Neural progenitor cell (in vitro differentiated cells): ENCODE measurements around the gene C1orf122. TPM values are rescaled to one million over a fixed set of nuclear protein-coding genes. Genes with fewer than 3 reads are reported as not detected.

Source experiments
- DNase-seq: peaks from one replicate; pipeline ENCODE4 v3.0.0-alpha.2; 2016; ENCODE audit warnings: low spot score
- H2AFZ ChIP-seq: fragments of 200-600 bp; sonication (generic); replicated peaks from 2 replicates; pipeline ENCODE4 v1.6.1; 2016; ENCODE audit warnings: antibody characterized with exemption
- H3F3A ChIP-seq: fragments of 200-600 bp; sonication (generic); 2 replicates; pipeline ENCODE4 v1.6.1; 2016; ENCODE audit warnings: antibody characterized with exemption, low read depth
- H3K27ac ChIP-seq: fragments of 200-600 bp; sonication (generic); 2 replicates; pipeline ENCODE4 v1.5.1; 2016; ENCODE audit warnings: mild to moderate bottlenecking
- H3K27me3 ChIP-seq: fragments of 200-600 bp; sonication (generic); 2 replicates; pipeline ENCODE4 v1.6.1; 2016; ENCODE audit warnings: mild to moderate bottlenecking, moderate library complexity
- H3K36me3 ChIP-seq: fragments of 200-600 bp; sonication (generic); 2 replicates; pipeline ENCODE4 v1.5.1; 2016
- H3K4me1 ChIP-seq: fragments of 200-600 bp; sonication (generic); 2 replicates; pipeline ENCODE4 v1.6.1; 2016; ENCODE audit warnings: mixed run types
- H3K4me2 ChIP-seq: fragments of 200-600 bp; sonication (generic); 2 replicates; pipeline ENCODE4 v1.6.1; 2016
- H3K4me3 ChIP-seq: fragments of 200-600 bp; sonication (generic); 2 replicates; pipeline ENCODE4 v1.5.1; 2016
- H3K79me2 ChIP-seq: fragments of 200-600 bp; sonication (generic); 2 replicates; pipeline ENCODE4 v1.6.1; 2016; ENCODE audit warnings: low read depth
- H3K9ac ChIP-seq: fragments of 200-600 bp; sonication (generic); 2 replicates; pipeline ENCODE4 v1.6.1; 2016
- H3K9me3 ChIP-seq: fragments of 200-600 bp; sonication (generic); 2 replicates; pipeline ENCODE4 v1.5.1; 2016; ENCODE audit warnings: low read depth
- H4K20me1 ChIP-seq: fragments of 200-600 bp; sonication (generic); 2 replicates; pipeline ENCODE4 v1.6.1; 2016; ENCODE audit warnings: low read depth
- H3K27ac Mint-ChIP-seq: 3 replicates; pipeline ENCODE4 v1.8.0; 2021; ENCODE audit warnings: mixed read lengths
- H3K27me3 Mint-ChIP-seq: 2 replicates; pipeline ENCODE4 v1.8.0; 2022; ENCODE audit warnings: low read depth, mild to moderate bottlenecking, inconsistent platforms, moderate library complexity, mixed read lengths; ENCODE audit not compliant: insufficient read depth
- H3K36me3 Mint-ChIP-seq: 3 replicates; pipeline ENCODE4 v1.8.0; 2021; ENCODE audit warnings: mixed read lengths
- H3K4me1 Mint-ChIP-seq: 3 replicates; pipeline ENCODE4 v1.8.0; 2021; ENCODE audit warnings: mixed read lengths
- H3K4me3 Mint-ChIP-seq: 3 replicates; pipeline ENCODE4 v1.8.0; 2021; ENCODE audit warnings: mild to moderate bottlenecking, moderate library complexity, mixed read lengths
- H3K9me3 Mint-ChIP-seq: 3 replicates; pipeline ENCODE4 v1.8.0; 2020; ENCODE audit warnings: mixed read lengths
- EZH2 ChIP-seq: fragments of 200-600 bp; sonication (generic); IDR thresholded peaks from 2 replicates; pipeline ENCODE4 v1.6.1; 2017; ENCODE audit warnings: antibody characterized with exemption, mild to moderate bottlenecking, moderate library complexity
- EZH2phosphoT487 ChIP-seq: fragments of 200-600 bp; sonication (generic); IDR thresholded peaks from 2 replicates; pipeline ENCODE4 v1.6.1; 2017; ENCODE audit warnings: antibody characterized with exemption
- total RNA-seq: library from RNA; depleted of rRNA; stranded (reverse); fragments of >200 nt; gene quantifications from 2 replicates; pipeline ENCODE4 v1.2.3, GENCODE V29; 2015; ENCODE audit warnings: low replicate concordance
- TF ChIP-seq, protein P1 (sequence below): fragments of 200-600 bp; sonication (generic); IDR thresholded peaks from 2 replicates; pipeline ENCODE4 v1.5.1; 2017; ENCODE audit warnings: antibody characterized with exemption, mild to moderate bottlenecking

The C1orf122 gene
- total RNA-seq, 1 donor from 2014 or later = 17.7 TPM

- no peak for DNase-seq
- no peaks in the 10 kb centered on the region for H3K36me3 ChIP-seq
- H3K4me3 Mint-ChIP-seq = no peak overlapping the region
- no peak for TF ChIP-seq EZH2
- TF ChIP-seq, protein P1, sequence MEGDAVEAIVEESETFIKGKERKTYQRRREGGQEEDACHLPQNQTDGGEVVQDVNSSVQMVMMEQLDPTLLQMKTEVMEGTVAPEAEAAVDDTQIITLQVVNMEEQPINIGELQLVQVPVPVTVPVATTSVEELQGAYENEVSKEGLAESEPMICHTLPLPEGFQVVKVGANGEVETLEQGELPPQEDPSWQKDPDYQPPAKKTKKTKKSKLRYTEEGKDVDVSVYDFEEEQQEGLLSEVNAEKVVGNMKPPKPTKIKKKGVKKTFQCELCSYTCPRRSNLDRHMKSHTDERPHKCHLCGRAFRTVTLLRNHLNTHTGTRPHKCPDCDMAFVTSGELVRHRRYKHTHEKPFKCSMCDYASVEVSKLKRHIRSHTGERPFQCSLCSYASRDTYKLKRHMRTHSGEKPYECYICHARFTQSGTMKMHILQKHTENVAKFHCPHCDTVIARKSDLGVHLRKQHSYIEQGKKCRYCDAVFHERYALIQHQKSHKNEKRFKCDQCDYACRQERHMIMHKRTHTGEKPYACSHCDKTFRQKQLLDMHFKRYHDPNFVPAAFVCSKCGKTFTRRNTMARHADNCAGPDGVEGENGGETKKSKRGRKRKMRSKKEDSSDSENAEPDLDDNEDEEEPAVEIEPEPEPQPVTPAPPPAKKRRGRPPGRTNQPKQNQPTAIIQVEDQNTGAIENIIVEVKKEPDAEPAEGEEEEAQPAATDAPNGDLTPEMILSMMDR = no peak
- no peak for TF ChIP-seq EZH2phosphoT487
- no peaks in the 10 kb centered on the region for H3K27me3 ChIP-seq
- H3K4me1 Mint-ChIP-seq = peaks cover 7% of the 10 kb centered on the region
- no peak overlapping the region for H3K27ac ChIP-seq
- H2AFZ ChIP-seq = no peak overlapping the region
- no peak overlapping the region for H3K4me2 ChIP-seq
- H3K4me1 ChIP-seq = no peaks in the 10 kb centered on the region
- H3K9me3 ChIP-seq = no peaks in the 10 kb centered on the region
- H4K20me1 ChIP-seq = peaks cover 66% of the 10 kb centered on the region
- peaks cover 84% of the 10 kb centered on the region for H3K79me2 ChIP-seq
- H3K27ac Mint-ChIP-seq = no peak overlapping the region
- H3K9me3 Mint-ChIP-seq = no peaks in the 10 kb centered on the region
- peaks cover 6% of the 10 kb centered on the region for H3K36me3 Mint-ChIP-seq
- H3K27me3 Mint-ChIP-seq = peaks cover 3% of the 10 kb centered on the region
- no peak overlapping the region for H3K9ac ChIP-seq
- H3K4me3 ChIP-seq = no peak overlapping the region
- no peaks in the 10 kb centered on the region for H3F3A ChIP-seq
These were observed 43.7 kb downstream of the C1orf122 start for GRCh38 chr1:37851262-37851661.

DNA sequence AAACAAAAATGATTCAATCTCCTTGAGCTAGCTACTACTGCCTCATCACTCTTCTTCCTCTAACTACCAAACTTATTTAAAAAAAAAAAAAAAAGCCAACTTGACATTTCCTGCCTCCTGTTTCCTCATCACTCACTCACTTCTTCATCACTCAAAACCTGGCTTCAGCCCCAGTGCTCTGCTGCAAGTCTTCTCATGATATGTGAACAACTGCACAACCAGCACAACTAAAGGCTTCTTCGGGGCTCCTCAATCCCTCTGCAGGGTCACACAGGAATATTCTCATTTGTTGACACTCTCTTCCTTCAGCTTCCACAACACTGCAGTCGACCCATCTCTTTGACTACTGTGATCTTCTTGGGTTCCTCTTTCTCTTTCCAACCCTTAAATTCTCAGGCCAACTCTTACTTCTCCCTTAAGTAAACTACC lies 44.2 kb downstream of the C1orf122 start:
- TF ChIP-seq EZH2 = no peak
- TF ChIP-seq, protein P1 = no peak
- no peak for TF ChIP-seq EZH2phosphoT487
- no peaks in the 10 kb centered on the region for H3F3A ChIP-seq
- Mint-ChIP-seq H3K4me3 (no peak overlapping the region), H3K36me3 (peaks cover 7% of the 10 kb centered on the region), H3K9me3 (no peaks in the 10 kb centered on the region), H3K27ac (no peak overlapping the region), H3K27me3 (peaks cover 3% of the 10 kb centered on the region), H3K4me1 (peaks cover 7% of the 10 kb centered on the region)
- H3K4me3 ChIP-seq = no peak overlapping the region
- no peaks in the 10 kb centered on the region for H3K27me3 ChIP-seq
- peaks cover 63% of the 10 kb centered on the region for H4K20me1 ChIP-seq
- no peaks in the 10 kb centered on the region for H3K4me1 ChIP-seq
- H3K36me3 ChIP-seq = peaks cover 2% of the 10 kb centered on the region
- peaks cover 85% of the 10 kb centered on the region for H3K79me2 ChIP-seq
- H3K9me3 ChIP-seq = no peaks in the 10 kb centered on the region
- no peak overlapping the region for H3K27ac ChIP-seq
- H3K9ac ChIP-seq = no peak overlapping the region
- no peak overlapping the region for H3K4me2 ChIP-seq
- no peak for DNase-seq
- H2AFZ ChIP-seq = no peak overlapping the region

DNA sequence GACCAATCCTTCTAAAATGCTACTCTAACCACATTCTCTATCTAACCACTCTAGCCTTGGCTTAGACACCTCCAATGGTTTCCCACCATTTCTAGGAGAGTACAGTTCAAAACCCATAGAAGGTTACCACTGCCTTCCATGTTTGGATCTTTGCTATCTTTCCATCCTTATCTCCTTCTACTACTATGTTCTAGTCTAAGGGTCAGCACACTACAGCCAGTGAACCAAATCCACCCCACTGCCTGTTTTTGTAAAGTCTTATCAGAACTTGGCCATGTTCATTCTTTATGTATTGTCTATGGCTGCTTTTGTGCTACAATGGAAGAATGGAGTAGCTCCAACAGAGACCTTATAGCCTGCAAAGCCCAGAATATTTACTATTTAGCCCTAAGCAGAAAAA lies 45.6 kb downstream of the C1orf122 start:
- H3F3A ChIP-seq = no peaks in the 10 kb centered on the region
- no peaks in the 10 kb centered on the region for H3K27me3 ChIP-seq
- peaks cover 7% of the 10 kb centered on the region for H3K36me3 ChIP-seq
- peaks cover 61% of the 10 kb centered on the region for H4K20me1 ChIP-seq
- no peaks in the 10 kb centered on the region for H3K9me3 ChIP-seq
- no peak overlapping the region for H3K27ac Mint-ChIP-seq
- peaks cover 1% of the 10 kb centered on the region for H3K4me1 ChIP-seq
- no peak overlapping the region for H2AFZ ChIP-seq
- no peak for DNase-seq
- no peaks in the 10 kb centered on the region for H3K9me3 Mint-ChIP-seq
- no peak overlapping the region for H3K4me2 ChIP-seq
- peaks cover 10% of the 10 kb centered on the region for H3K4me1 Mint-ChIP-seq
- no peak overlapping the region for H3K4me3 ChIP-seq
- no peak overlapping the region for H3K9ac ChIP-seq
- H3K36me3 Mint-ChIP-seq = peaks cover 10% of the 10 kb centered on the region
- H3K27ac ChIP-seq = no peak overlapping the region
- H3K27me3 Mint-ChIP-seq = peaks cover 3% of the 10 kb centered on the region
- H3K4me3 Mint-ChIP-seq = no peak overlapping the region
- H3K79me2 ChIP-seq = peaks cover 90% of the 10 kb centered on the region
- TF ChIP-seq EZH2phosphoT487 (no peak), EZH2 (no peak)
- TF ChIP-seq, protein P1 = no peak
